H54 (cell line): ENCODE results near the gene TMPRSS11A.

Source experiments
- DNase-seq: peaks from one replicate; pipeline ENCODE4 v3.0.0; 2011; ENCODE audit warnings: low spot score, mixed read lengths; ENCODE audit not compliant: insufficient read length
- FAIRE-seq: peaks from 3 replicates; lab custom pipeline; 2011; peaks lifted over from hg19 to GRCh38; lab: Jason Lieb, UNC
- POLR2A ChIP-seq: IDR thresholded peaks from 2 replicates; pipeline ENCODE4 v1.6.1; 2011; ENCODE audit warnings: low read depth, mild to moderate bottlenecking, low read length

Gene TMPRSS11A

GRCh38 chr4:67871867-67872266 lies 91.4 kb downstream of the TMPRSS11A start:
- FAIRE-seq, result no peak
- no peak for DNase-seq
- no peak for TF ChIP-seq POLR2A

DNA sequence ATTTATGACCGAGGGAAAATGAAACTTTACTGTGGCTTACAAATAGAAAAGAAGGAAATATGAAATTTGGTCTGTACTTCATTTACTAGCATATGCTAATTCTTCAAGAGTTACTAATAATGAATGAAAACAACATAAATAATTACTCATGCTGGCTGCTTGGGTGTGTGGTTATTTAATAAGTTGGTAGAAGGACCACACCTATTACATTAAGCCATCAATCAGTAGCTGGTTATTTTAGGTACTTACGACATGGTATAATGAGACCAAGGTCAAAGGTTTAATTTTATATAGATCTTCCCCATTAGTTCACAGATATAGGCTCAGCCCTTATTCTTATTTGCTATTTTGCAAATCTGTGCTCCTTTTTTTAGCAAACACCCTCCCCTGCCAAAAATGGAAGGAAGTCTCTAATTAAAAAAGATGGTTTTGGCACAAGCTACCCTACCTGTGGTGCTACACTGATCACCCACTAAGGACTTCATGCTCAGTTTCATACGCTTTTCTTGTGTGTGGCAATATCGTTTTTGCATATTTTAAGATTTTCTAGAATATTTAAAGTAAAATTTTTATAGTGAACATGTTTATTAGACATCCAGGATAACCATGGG lies 93.6 kb downstream of the TMPRSS11A start:
- DNase-seq (no peak), FAIRE-seq (no peak)
- TF ChIP-seq POLR2A, result no peak

GRCh38 chr4:67861513-67861912 lies 101.8 kb downstream of the TMPRSS11A start:
- FAIRE-seq, result no peak
- no peak for TF ChIP-seq POLR2A
- no peak for DNase-seq
